Measurements from ENCODE around the gene ATAD1.

Gene ATAD1

DNA sequence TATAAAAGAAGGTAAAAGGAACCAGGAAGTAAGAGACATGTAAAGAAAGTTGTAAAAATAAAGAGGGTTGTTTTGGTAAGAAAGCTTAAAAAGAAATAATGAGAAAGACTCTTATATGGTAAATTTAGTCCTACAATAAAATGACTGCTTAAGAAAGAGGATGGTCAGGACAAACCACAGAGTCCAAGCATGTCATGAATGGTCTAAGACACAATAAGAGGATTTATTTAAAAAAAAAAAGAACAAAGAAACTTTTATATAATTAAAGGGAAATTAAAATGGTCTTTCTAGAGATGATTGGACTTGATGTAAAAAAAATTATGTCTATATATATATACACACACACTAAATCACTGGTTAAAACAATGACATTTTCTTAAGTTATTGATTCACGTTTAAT, 18.2 kb downstream of the ATAD1 start:
- no peak for DNase-seq

DNA sequence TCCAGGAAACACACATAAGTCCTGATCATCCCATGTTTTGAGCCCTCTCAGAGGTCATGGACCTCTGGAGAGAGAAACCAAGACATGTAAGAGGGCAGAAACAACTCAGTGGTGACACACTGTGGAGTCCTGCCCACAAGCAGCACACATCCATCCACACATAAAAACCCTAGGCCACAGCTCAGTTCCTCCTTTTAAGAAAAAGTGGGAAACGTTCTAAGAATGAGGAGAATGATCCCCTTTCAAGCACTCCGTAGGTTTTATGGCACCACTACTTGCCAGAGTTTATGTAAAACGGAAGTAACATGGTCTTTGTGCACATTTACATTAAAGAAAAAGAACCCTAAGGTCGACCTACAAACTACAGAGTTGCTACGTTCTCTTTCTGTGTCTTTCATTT, 19.9 kb downstream of the ATAD1 start:
- no peak for DNase-seq

DNA sequence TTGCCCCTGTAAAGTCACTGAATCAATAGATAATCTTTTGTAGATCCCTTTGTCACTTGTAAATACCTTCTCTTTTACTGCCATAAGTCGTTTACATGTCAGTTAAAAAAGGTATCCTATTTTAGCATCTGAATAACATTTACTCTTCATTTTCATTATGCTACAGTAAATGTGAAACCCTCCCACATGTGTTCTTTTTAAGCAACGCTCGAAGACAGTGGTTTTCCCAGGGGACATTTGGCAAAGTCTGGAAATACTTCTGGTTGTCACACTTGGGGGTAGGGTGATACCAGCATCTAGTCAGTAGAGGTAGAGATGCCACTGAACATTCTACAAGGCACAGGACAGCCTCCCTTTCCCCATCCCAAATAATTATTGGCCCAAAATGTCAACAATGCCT, 23.7 kb downstream of the ATAD1 start:
- no peak for DNase-seq

DNA sequence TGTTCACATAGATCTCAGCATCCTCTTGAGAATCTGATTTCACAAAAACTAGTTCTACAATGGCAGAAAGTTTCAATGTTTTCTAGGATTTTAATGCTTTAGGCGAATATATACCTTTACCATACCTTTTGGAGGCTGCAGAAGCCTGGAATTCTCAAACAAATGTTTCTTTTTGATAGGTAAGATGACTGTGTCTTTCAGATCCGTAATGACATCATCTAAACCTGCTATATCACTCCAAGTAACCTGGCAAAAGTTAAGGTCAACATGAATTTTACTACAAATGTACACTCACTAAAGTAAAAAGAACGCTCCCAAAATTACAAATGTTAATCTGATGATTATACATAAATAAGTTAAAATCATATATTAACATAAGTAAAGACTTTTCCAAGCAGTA, 27.8 kb downstream of the ATAD1 start:
- DNase-seq, result no peak

DNA sequence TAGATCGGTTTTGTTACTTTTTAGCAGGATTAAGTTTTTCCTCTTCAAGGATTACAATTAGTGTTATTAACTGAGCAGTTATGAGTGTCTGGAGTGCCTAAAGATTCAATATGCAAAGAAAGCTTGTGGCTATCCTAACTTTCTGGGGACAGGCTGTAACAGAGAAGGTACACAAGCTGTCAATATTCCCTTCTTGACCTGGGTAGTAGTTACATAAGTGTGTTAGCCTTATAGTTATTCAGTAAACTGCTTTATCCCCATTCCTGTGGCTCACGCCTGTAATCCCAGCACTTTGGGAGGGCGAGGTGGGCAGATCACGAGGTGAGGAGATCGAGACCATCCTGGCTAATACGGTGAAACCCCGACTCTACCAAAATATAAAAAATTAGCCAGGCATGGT, 31.6 kb downstream of the ATAD1 start:
- no peak for DNase-seq

DNA sequence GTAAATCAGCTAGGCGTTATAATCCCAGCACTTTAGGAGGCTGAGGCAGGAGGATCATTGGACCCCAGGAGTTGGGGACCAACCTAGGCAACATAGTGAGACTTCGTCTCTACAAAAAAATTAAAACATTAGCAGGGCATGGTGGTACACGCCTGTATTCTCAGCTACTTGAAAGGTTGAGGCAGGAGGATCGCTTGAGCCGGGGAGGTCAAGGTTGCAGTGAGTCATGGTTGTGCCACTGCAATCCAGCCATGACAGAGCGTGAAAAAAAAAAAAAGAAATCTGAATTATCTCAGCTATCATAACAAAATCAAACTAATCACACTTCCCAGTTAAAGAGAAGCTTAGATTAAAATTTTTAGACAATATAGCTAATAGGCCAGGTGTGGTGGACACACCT, 35.3 kb downstream of the ATAD1 start:
- no peak for DNase-seq

DNA sequence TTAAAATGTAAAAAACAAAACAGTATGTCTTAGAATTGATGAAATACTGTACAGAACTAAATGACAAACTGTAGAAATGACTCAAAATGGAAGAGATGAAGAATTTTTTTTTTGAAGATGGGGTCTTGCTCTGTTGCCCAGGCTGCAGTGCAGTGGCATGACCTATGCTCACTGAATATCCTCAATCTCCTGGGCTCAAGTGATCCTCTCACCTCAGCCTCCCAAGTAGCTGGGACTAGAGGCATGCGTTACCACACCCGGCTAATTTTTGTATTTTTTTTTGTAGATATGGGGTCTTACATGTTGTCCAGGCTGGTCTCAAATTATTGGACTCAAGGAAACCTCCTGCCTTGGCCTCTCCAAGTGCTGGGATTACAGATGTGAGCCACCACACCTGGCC, 36.5 kb downstream of the ATAD1 start:
- DNase-seq, result no peak

DNA sequence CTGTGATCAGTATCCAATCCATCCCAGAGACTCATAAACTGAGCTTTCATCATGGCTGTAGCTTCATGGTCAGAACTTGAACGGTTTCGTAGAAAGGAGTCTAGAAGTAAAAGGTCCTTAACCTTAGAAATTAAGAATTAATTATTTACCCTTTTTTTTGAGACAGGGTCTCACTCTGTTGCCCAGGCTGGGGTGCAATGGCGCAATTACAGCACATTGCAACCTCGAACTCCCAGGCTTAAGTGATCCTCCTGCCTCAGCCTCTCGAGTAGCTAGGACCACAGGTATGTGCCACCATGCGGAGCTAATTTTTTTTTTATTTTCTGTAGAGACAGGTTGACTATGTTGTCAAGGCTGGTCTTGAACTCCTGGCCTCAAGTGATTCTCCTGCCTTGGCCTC, 41.7 kb downstream of the ATAD1 start:
- DNase-seq, result no peak

DNA sequence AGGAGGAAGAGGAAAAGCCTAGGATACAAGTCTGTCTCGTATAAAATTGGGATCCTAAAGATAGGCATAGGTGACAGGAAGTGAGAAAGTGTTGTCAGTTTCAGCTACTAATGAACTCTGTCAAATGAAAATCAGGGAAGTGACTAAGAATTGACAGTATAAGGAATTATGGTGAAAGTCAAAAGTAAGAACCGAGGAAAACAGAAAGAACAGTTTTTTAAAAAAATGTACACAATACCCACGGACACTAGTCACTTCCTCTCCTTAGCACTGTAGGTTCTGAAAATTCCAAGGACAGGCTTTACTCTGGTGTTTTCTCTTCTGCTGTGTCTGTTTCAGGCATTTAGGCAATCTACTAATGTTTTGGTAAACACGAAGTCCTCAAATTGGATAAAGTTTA, 42.3 kb downstream of the ATAD1 start:
- no peak for DNase-seq

DNA sequence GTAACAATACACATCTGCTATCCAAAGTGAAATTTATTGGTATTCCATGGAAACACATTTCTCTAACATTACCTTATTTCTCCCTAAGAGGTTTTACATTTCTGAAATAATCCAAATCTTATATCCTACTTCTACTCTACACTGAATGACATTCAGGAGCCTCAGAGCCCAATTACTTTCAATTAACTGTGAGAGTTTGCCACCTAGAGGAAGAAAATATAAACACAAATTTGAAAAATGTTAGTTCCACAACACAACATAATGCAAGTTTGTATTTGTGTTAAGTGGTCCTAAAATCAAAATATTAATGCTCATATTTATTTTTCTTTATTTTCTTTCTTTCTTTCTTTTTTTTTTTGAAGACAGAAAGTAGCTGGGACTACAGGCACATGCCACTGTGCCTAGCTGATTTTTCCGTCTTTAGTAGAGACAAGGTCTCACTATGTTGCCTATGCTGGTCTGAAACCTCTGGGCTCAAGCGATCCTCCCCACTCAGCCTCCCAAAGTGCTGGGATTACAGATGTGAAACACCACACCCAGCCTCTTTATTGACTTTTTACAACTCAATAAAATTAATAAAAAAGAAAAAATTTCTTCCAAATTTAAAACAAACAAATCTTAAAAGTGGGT, 46.0 kb downstream of the ATAD1 start:
- DNase-seq, result no peak

DNA sequence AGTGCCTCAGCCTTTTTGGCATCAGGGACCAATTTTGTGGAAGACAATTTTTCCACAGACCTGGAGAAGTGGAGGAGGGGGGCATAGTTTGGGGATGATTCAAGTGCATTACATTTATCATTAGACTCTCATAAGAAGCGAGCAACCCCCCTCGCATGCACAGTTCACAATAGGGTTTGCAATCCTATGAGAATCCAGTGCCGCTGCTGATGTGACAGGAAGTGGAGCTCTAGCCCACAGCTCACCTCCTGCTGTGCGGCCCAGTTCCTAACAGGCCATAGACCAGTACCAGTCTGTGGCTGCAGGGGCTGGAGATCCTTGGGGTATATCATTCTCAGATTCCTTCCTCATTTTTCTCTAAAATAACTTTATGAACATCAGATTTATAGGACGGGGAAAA, 50.8 kb downstream of the ATAD1 start:
- no peak for DNase-seq

DNA sequence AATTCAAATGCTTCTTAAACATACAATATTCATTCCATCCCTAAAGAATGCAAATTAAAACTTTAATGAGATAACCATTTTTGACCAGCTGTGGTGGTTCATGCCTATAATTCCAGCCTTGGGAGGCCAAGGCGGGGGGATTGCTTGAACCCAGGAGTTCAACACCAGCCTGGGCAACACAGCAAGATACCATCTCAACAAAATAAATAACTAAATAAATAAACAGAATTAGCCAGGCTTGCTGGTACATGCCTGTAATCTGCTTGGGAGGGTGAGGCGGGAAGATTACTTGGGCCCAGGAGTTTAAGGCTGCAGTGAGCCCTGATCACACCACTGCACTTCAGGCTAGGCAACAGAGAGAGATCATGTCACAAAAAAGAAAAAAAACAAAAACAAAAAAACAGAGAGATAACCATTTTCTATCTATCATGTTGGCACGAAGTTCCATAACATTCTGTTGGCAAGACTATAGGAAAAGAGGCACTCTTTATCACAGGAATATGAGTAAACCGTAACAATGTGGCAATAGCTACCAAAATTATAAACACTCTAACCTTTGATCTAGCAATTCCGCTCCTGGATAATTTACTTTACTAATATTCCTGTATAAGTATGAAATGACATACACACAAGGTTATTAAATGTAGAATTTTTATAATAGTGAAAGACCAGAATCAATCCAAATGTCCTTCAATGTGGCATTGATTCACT, 52.2 kb downstream of the ATAD1 start:
- DNase-seq, result no peak

DNA sequence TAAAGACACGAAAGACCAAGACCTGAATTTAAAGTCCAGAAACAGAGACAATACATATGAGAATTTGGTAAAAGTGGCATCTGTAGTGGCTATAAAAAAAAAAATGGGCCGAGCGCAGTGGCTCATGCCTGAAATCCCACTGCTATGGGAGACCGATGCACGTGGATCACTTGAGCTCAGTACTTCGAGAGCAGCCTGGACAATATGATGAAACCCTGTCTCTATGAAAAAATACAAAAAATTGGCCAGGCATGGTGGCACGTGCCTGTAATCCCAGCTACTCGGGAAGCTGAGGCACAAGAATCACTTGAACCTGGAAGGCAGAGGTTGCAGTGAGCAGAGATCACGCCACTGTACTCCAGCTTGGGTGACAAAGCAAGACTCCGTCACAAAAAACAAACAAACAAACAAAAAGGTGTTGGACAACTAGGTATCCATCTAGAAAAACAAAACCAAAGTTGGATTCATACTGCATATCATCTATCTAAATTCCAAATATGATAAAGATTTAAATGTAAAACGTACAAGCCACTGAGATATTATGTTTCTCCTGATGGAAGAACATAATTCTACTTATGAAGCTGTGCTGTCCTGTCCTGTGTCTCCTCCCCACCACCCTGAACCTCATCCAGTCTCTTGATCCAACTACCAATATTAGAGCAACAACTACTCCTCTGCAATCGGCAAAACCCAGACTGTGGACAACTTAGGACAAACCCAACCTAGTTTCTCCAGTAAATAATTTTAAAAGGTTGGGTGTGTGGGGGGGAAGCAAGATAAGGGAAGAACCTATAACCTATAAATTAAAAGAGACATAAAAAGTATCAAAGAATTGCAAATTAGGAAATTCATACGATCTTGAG, 53.7 kb downstream of the ATAD1 start:
- DNase-seq, result no peak

DNA sequence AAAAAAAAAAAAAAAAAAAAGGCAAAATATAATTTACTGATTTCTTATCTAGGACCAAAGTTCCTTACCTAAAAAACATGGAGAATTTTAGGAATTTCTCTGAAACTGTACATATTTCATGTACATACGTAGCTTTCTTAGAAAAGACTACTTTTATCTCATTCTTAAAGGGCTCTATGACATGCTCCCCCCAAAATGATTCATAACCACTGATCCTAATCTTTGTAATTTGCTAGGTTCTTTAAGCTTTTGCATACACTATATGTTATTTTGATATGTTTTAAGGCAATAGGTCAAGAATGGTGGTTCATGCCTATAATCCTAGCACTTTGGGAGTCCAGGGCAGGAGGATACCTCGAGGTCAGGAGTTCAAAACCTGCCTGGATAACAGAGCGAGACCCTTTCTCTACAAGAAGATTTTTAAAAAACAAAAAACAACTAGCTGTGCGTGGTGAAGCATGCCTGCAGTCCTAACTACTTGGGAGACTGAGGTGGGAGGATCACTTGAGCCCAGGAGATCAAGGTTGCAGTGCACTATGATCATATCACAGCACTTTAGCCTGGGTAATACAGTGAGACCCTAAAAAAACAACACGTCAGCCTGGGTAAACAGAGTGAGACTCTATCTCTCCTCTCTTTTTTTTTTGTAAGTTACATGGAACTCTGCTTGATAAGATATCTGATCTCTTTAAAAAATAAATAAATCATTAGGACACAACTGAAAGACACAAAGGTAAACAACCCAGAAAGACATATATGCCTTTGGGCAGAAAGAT, 54.8 kb downstream of the ATAD1 start:
- DNase-seq, result no peak

DNA sequence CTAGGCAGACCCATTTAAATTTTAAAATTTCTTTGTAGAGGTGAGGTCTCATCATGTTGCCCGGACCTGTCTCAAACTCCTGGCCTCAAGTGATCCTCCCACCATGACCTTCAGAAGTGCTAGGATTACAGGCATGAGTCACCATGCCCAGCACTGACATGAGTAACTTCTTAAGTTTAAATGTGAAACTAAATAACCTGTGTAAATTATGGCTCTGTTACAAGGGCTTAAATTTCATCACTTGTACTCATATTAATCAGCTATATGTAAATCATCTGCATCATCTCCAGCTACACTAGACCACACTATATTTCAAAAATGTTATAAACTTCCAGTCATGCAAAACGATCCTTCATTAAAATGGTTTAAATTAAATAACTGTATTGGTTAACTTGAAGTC, 56.1 kb downstream of the ATAD1 start:
- no peak for DNase-seq

DNA sequence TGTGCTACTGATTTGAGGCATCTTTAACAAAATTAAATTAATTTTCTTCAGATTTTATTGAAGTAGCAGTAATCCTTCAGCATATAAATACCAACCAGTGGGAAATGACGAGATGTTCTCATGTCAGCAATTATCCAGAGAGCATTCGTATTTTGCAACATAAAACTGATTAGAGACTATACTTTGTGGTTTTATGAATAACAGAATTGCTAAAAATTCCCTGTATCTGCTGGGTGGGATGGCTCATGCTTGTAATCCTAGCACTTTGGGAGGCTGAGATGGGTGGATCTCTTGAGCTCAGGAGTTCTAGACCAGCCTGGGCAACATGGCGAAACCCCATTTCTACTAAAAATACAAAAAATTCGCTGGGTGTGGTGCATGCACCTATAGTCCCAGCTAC, 56.9 kb downstream of the ATAD1 start:
- DNase-seq, result no peak

DNA sequence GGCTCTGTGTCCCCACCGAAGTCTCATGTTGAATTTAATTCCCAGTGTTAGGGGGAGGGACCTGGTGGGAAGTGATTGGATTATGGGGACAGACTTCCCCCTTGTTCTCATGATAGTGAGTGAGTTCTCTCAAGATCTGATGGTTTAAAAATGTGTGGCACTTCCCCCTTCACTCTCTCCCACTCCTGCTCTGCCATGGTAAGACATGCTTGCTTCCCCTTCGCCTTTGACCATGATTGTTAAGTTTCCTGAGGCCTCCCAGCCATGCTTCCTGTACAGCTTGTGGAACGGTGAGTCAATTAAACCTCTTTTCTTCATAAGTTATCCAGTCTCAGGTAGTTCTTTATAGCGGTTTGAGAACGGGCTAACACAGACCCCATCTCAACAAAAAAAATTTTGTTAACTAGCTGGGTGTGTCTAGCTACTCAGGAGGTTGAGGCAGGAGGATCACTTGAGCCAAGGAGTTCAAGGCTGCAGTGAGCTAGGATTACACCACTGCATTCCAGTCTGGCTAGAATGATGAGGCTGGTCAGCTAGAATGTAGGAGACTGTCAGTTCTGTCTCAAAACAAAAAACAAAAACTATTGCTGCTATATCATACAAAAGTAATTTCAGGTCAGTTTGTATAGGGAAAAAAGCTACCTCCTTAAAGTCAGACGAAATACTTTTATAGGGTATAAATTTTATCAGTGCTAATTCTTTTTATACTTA, 57.7 kb downstream of the ATAD1 start:
- no peak for DNase-seq

DNA sequence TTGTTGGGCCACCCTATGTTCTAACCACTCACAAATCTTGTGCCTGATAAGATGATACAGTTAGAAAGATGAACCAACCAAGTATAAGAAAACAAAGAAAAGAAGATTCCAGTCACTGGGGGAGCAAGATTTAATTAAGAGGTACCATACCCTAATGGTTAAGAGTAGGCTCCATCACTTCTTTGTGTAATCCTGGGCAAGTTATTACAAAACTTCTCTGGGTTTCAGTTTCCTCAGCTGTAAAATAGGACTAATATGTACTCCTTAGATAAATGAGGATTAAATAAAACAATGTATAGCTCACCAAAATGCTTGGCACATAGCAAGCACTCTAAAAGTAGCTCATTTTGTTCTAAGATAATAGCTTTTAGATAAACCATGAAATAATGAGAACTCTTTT, 58.5 kb downstream of the ATAD1 start:
- no peak for DNase-seq

DNA sequence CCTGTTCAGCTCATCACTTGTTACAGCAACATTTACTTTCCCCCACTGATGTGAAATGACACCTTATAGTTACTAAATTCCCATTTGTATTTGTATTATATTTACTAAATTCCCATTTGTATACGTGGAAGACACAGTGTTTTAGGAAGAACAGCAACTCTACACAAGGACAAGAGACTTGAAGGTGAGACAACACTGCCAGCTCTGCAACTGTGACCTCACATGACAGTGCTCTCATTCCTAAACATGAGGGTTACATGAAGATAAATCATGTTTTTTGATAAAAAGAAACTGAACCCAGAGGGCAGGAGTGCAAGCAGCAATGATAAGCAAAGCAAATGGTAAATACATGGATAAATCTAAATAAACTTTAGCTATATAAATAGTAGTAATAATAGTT, 60.3 kb downstream of the ATAD1 start:
- no peak for DNase-seq

DNA sequence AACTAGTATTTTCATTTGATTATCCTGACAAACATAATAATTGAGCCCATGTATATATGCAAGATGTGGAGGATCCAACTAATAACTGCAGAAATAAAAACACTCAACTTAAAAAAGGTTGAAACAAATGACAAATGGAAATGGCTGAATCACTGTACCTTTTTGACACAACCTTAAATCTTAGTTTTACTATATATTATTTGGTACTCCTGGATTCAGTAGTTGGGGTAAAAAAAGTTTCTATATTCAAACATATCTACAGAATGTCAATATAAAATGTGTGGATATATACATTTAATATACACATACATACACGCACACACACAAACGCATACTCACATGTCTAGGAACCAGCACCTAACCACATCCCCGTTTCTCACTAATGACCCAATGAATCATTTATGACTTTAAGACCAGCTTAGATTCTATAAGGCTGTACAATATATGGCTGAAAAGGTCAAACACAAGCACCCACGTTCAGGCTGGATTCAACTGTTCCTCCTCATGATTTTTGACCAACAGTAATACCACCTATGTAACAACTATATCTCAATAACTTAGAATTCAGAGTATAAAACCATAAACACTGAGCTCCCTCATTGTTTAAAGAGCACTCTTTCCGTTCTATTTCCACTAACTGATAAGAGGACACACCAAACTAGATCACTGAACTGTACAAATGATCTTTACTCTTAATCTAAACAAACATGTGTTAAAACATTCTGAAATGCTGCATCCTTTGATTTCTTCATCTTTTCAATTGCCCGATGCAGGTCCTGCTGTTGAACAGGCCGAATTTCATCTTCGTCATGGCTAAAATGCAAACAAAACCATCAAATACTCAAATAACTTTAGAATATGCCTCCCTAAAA, 63.8 kb downstream of the ATAD1 start:
- no peak for DNase-seq

DNA sequence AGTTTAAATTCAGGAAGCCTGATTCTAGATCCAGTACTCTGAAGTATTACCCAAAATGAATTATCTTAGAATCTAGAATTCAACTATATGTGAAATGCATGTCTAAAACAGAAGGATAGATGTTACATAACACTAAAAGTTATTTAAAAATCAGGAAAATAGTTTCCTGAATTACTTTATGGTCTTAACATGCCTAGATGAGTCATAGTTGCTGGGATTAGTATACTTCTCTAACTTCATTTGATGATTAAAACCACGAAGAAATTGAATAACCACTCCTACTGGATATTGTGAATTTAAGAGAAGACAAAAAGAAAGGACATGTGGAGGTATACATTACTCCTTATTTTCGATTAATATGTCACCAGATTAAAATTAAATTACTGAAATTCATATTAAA, 65.5 kb downstream of the ATAD1 start:
- DNase-seq, result no peak

DNA sequence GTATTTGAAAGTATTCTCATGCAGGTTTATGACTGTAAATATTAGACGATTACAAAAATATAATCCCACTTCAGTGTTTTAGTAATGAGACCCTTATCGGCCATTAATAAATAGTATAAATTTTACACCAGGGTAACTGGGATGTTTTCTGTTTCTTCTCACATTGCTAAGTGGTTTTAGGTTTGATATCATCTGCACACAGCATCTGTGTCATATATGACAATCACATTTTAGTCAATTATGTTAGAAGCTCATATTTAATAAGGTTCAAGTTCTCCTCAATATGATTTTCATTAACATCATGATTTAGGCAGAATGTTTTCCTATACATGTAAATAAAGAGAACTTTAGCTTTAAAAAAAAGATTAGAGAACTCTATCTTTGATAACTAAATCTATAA, 66.8 kb downstream of the ATAD1 start:
- no peak for DNase-seq

Measured in COR-L47 (cell line).